Natural killer cell treated with Interleukin-12 subunit alpha and Interleukin-12 subunit beta and Interleukin-15 and Interleukin-18, amount 100 ng/mL, for 72 hours (primary cell): Measurements from ENCODE around the gene IVD. TPM values are rescaled to one million over a fixed set of nuclear protein-coding genes. Genes with fewer than 3 reads are reported as not detected.

Experiments
- ATAC-seq, 2 donors: fragments of 150-1000 bp; cut with Tn5 transposase in 1 of 2; sonication (Bioruptor Pico), chemical (Tn5 transposase) in 1 of 2; 2 replicates each; pipeline ENCODE4 v1.10.0; 2021
- DNase-seq: peaks from one replicate; pipeline ENCODE4 v3.0.0; 2022; ENCODE audit warnings: low spot score
- H3K27ac Mint-ChIP-seq, 2 donors: 1 replicate in 1 of 2; 2 replicates in 1 of 2; pipeline ENCODE4 v1.8.0; 2022; ENCODE audit warnings: mixed read lengths in 2 of 2, mild to moderate bottlenecking in 1 of 2, moderate library complexity in 1 of 2
- H3K27me3 Mint-ChIP-seq, 2 donors: 1 replicate in 1 of 2; 2 replicates in 1 of 2; pipeline ENCODE4 v1.8.0; 2022; ENCODE audit warnings: mixed read lengths in 2 of 2
- H3K36me3 Mint-ChIP-seq: one replicate; pipeline ENCODE4 v1.8.0; 2022; ENCODE audit warnings: mixed read lengths
- H3K4me1 Mint-ChIP-seq, 2 donors: 1 replicate in 1 of 2; 2 replicates in 1 of 2; pipeline ENCODE4 v1.8.0; 2022; ENCODE audit warnings: low read depth in 2 of 2, mixed read lengths in 2 of 2, mild to moderate bottlenecking in 1 of 2
- H3K4me3 Mint-ChIP-seq: one replicate; pipeline ENCODE4 v1.8.0; 2022; ENCODE audit warnings: mixed read lengths
- H3K9me3 Mint-ChIP-seq: 2 replicates; pipeline ENCODE4 v1.8.0; 2022; ENCODE audit warnings: mixed read lengths
- total RNA-seq, 2 donors: library from RNA; stranded (reverse); gene quantifications; one replicate each; pipeline ENCODE4 v1.2.3, GENCODE V29; 2022

Gene IVD
- total RNA-seq, 2 donors from 2014 or later: 63.3 to 111 TPM

DNA sequence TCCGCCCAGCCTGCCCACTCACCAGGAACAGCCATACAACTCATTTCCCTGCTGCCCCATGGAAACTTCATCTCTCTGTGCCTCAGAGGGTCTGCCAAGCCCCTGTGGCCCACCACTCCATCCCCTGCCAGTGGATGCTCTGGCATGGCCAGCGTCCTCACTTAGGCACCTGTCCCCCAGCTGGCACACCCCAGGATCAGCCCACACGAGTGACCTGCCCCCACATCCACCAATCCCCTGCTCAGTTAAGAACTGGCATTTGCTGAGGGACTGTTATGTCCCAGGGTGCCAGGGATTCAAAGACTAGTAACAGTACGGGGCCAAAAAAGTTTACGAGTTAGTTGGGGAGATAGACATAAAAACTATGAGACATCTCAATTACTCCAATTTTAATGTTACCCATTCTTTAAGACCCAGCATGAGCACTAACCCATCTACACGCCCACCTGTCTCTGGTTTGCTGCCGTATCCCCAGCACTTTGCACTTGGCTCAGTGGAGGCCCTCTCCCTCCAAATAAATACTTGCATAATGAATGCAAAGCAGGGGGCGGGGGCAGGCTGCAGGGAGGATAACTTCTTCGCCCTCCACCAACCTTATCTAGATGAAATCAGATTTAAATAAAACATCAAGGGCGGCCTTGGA is 23.6 kb downstream of the IVD start:
- Mint-ChIP-seq H3K4me3 (no peak overlapping the region), H3K27ac (no peak overlapping the region), H3K36me3 (no peaks in the 10 kb centered on the region), H3K27me3 (no peaks in the 10 kb centered on the region), H3K4me1 (peaks cover 0 to 3% of the 10 kb centered on the region in 2 donors), H3K9me3 (no peaks in the 10 kb centered on the region)
- ATAC-seq (no peak), DNase-seq (no peak)

DNA sequence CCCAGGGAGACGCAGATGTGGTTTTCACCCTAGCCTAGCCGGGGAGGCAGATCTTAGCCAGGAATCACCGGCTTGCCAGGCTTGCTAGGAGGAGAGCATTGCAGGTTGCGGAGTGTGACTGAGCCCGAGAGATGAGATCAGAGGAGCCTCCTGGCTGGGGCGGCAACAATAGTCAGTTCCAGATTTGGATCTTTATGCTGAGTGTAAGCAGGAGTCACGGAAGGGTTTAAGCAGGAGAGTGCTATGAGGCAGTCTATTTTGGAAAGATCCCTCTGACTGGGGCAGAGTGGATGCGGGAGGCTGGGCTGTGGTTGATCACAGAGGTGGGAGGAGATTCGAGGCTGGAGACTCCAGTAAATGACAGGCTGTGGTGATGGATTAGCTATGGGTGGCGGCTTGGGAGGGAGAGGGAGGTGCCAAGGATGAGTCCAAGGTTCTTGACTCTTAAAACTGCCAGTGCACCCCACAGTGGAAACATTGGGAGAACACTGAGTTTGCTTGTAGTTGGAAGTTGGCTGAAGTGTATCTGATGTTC is 24.7 kb downstream of the IVD start:
- no peak for ATAC-seq
- Mint-ChIP-seq H3K36me3 (no peaks in the 10 kb centered on the region), H3K4me1 (peaks cover 0 to 6% of the 10 kb centered on the region in 2 donors)

DNA sequence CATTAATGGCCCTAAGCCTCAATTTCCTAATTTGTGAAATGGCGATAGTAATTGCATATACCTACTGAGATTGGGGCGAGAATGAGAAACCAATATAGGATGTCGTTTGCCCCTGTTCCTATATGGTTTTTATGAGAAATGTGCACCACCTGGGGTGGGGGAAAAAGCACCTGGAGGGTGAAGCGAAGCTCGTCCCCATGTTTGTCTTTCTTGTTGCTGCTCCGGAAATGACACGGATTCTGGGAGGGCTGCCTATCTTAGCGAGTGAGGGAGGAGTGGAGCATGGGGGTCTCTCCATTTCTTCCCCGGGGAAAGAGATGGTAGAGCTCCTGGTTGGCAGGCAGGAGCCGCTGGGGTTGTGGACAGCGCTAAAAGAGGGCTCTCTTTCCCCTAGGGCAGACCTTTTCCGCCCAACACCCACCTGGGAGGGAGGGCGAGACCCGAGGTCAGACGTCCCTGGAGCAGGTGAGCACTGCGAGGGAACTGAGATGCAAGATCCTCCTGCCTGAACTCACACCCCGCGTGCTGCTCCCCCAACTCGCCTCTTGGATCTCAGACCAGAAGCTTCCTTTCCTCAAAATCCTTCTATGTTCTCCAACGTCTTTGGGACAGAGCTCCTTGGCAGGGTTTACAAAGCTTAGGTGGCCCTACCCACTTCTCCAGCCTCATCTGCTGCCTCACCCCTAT is 29.6 kb downstream of the IVD start:
- ATAC-seq (no peak), DNase-seq (no peak)
- no peaks in the 10 kb centered on the region for H3K9me3 Mint-ChIP-seq
- H3K4me3 Mint-ChIP-seq: peak overlapping the region; percentile 38
- H3K27me3 Mint-ChIP-seq: peaks cover 7 to 24% of the 10 kb centered on the region in 2 donors
- H3K27ac Mint-ChIP-seq: no peak overlapping the region
- H3K4me1 Mint-ChIP-seq: peaks cover 9 to 24% of the 10 kb centered on the region in 2 donors
- H3K36me3 Mint-ChIP-seq: no peaks in the 10 kb centered on the region

More for the DNA sequence above, 24.7 kb downstream of the IVD start:
- H3K27me3 Mint-ChIP-seq: peaks cover 0 to under 1% of the 10 kb centered on the region in 2 donors
- no peak overlapping the region for H3K27ac Mint-ChIP-seq
- no peaks in the 10 kb centered on the region for H3K9me3 Mint-ChIP-seq
- DNase-seq: no peak
- no peak overlapping the region for H3K4me3 Mint-ChIP-seq

DNA sequence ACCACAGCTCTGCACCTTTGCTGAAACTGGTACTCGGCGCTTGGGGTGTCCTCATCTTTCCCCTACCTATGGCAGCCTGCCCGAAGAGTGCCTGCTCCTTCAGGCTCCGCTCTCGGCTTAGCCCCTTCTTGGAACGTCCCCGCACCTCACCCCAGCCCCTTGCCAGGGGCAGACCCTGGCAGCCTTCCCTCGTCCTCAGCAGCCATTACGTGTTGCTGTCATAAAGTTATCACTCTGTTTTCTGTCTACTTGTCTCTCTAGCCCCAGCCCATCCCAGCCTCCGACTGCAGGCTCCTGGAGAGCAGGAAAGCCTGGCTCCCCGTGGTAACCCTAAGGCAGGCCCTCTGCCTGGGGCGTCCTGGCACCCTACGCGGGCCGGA is 30.1 kb downstream of the IVD start:
- Mint-ChIP-seq H3K4me1 (peaks cover 11 to 25% of the 10 kb centered on the region in 2 donors), H3K27ac (no peak overlapping the region), H3K4me3 (peak overlapping the region; percentile 38), H3K27me3 (peaks cover 7 to 24% of the 10 kb centered on the region in 2 donors), H3K36me3 (no peaks in the 10 kb centered on the region), H3K9me3 (no peaks in the 10 kb centered on the region)
- DNase-seq: no peak
- ATAC-seq: no peak

DNA sequence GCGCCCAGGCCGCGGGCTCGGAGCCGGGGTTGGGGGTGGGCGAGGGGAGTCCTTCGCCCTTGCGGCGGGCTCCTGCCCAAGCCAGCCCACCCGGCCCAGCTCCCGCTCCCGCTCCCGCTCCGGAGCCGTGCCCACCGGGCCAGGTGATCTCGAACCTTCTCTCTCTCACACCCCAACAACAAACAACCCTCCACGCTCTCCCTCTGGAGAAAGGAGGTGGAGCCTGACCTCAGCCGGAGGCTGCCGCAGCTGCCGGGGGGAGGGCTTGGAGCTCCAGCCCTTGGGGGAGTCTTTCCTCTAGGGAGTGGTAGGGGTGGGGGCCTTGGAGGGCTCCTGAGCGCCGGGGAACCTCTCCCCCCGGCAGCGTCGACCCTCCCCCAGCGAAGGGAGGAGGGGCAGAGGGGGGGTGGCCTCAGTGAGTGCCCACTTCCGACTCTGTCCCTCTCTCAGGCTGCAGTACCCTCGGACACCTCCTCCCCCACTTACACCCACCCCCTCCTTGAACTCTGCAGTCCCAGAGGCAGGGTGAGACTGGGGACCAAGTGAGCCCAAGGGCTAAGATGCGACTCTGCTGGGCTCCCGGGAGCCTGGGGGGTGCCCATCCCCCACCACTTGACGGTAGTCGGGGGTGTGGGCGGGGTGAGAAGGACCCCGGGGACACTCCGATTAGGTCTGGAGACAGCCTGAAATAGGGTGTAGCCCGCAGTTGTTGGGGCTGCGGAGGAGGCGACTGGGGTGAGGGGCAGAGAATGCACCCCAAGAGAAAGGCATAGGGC is 30.7 kb downstream of the IVD start:
- H3K27ac Mint-ChIP-seq: no peak overlapping the region
- H3K9me3 Mint-ChIP-seq: no peaks in the 10 kb centered on the region
- DNase-seq (no peak), ATAC-seq (no peak)
- no peaks in the 10 kb centered on the region for H3K36me3 Mint-ChIP-seq
- peak overlapping the region; percentile 54 for H3K4me3 Mint-ChIP-seq
- peaks cover 7 to 24% of the 10 kb centered on the region in 2 donors for H3K27me3 Mint-ChIP-seq
- peaks cover 11 to 25% of the 10 kb centered on the region in 2 donors for H3K4me1 Mint-ChIP-seq

DNA sequence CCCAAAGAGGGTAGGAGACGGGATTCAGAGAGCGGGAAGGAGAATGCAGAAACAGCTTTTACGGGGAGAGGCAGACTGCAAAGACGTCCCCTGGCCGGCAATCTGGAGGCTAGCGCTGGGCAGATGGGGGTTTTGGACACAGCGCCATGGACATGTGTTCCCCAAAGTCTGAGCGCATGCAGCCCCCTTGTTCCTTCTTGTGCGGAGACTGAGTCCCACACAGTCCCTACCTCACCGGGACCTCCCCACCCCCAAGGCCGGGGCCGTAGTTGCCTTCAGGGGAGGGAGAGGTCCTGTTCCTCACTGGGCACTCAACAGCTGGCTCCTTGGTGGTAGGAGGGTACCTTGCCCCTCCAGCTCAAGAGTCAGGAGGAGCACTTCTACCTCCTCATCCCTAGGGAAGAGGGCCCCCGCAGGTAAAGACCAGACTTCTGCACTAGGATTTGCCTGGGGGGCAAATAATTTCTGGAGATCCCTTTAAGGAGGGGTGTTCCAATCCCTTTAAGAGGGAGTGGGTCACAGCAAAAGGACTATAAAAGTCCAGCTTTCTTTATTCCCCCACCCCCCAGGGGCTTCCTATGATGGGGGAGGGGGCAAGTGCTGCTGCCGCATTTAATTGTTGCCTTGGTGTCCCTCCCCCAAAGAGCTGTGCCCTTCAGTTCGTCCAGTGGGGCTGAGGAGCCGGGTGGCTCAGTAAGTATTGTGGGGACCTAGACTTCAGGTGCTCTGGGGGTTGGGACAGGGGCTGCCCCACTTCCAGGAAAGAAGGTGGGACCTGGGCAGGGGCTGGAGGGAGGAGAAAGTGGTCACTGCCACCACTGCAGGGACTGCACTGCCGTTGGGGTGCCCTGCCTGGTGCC is 31.5 kb downstream of the IVD start:
- ATAC-seq (no peak), DNase-seq (no peak)
- Mint-ChIP-seq H3K4me1 (peaks cover 11 to 25% of the 10 kb centered on the region in 2 donors), H3K36me3 (no peaks in the 10 kb centered on the region), H3K27me3 (peaks cover 7 to 24% of the 10 kb centered on the region in 2 donors), H3K9me3 (no peaks in the 10 kb centered on the region), H3K4me3 (peak overlapping the region; percentile 54), H3K27ac (no peak overlapping the region)

DNA sequence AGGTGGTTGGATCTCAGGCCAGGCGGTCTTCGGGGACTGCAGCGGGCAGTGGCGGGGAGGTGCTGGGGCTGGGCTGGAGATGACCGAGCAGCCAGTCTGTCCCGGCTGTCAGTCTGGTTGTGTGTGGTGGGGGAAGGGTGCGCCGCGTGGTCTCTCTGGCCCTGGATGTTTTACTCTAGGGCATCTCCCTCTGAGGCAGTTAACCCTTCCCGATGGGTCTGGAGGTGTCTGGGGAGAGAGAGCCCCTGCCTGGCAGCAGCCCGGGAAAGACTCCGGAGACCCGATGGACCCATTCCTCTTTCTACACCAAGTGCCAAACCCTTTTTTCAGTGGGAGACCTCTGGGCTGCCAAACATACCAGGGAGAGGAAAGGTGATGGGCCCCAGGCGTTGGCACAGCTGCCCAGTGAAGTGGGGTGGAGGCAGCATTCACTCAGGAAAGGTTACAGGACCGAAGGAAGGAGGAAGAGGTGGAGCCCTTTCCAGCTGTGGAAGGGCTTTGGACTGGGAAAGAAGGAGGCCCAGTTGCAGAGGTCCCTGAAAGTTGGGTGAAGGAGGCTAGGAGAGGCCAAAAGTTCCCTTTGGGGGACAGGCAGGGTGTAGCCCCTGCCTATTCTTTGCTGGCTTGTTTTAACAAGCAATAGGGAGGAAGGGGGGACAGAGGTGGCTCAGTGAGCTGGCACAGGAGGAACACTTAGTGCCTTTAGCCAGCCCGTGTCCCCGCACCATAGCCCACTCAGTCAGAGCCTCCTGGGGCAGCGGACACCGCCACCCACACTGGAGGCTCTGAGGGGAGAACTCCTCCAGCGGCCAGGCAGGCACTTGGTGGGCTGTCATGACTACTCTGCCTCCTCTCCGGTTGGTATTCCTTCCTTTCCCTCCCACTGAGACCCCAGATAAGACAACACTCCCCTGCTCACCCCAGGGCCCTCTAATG is 32.4 kb downstream of the IVD start:
- no peak for ATAC-seq
- Mint-ChIP-seq H3K4me1 (peaks cover 18 to 26% of the 10 kb centered on the region in 2 donors), H3K36me3 (no peaks in the 10 kb centered on the region), H3K4me3 (peak overlapping the region; percentile 10), H3K27ac (no peak overlapping the region), H3K9me3 (no peaks in the 10 kb centered on the region), H3K27me3 (peaks cover 7 to 24% of the 10 kb centered on the region in 2 donors)
- DNase-seq: no peak

DNA sequence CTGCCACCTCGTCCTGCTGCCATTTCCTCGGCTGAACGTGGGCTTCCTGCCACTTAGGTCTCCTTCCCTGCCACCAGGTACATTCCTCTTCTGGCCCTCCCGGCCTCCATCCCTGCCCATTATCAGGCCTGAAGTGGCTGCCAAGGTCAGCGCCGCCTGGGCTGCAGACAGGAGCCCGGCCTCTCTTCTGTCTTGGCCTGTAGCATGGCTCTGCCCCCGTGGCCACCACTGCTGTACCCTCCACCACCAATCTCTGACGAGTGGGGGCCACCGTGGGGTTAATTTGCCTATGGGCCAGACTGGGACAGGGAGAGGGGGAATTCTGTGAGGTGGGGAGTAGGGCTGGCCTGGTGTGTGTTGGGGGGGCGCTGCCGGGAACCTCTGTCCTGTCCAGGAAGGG is 33.1 kb downstream of the IVD start:
- H3K27me3 Mint-ChIP-seq: peaks cover 7 to 24% of the 10 kb centered on the region in 2 donors
- H3K4me1 Mint-ChIP-seq: peaks cover 25 to 33% of the 10 kb centered on the region in 2 donors
- DNase-seq: no peak
- H3K4me3 Mint-ChIP-seq: no peak overlapping the region
- no peak overlapping the region for H3K27ac Mint-ChIP-seq
- no peaks in the 10 kb centered on the region for H3K9me3 Mint-ChIP-seq
- H3K36me3 Mint-ChIP-seq: no peaks in the 10 kb centered on the region
- ATAC-seq: no peak

DNA sequence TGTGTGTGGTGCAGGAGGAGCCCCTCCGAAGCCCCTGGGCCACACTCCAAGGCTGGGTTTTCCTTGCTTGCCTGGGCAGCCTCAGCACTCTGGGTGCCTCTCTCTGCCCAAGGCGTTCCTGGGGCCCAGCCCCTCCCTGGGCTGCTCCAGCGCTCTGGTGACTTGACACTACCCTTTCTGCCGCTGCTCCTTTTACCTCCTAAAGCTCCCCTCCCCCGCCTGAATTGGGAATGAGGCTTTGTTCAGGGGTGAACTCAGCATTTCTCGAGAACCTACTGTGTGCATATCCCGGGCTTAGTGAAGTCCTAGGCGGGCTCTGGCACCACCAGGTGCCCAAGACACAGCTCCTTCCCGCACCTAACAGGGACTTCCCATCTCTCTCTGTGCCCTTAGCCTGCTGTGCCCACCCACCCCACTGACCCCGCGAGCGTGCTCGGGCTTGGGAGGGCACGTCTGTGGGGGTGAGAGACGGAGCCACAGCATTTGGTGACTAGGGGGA is 33.9 kb downstream of the IVD start:
- peaks cover 7 to 24% of the 10 kb centered on the region in 2 donors for H3K27me3 Mint-ChIP-seq
- H3K4me1 Mint-ChIP-seq: peaks cover 33 to 38% of the 10 kb centered on the region in 2 donors
- H3K36me3 Mint-ChIP-seq: no peaks in the 10 kb centered on the region
- peak overlapping the region; percentile 71 to 86 for H3K27ac Mint-ChIP-seq
- DNase-seq (no peak), ATAC-seq (no peak)
- no peaks in the 10 kb centered on the region for H3K9me3 Mint-ChIP-seq
- peak overlapping the region; percentile 95 for H3K4me3 Mint-ChIP-seq

DNA sequence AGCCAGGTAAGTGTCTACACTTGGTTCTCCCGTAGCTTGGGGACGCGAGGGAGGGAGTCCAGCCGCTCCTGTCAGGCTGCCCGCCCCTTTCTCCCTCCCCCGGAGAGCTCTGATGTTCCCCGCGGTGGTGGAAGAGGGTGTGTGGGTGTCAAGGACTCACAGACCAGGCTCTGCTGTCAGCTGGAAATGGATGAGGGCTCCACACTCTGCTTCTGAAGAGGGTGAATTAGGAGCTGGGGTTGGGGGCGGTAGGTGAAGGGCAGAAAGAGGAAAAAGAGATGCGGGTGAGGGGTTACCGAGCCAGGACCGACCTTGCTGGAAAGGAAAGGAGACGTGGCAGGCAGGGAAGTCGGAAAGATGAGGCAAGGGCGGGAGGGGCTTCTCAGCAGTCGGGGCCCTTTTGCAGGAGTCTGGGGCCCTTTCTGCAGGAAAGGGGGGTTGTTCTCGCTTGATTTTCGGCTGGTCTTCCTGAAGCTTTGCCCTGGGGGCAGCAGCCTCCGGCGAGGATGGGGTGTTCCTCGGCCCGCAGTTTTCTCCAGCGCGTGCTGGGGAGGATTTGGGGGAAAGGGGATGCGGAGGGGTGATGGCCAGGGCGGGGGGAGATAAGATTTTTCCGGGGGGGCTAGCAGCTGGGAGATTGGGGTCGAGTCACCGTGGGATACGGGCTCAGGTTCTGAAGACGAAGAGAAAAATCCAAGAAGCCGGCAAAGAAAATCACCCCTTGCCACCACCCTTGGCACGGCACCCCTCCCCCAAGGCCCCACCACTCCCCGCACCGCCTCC is 34.6 kb downstream of the IVD start:
- Mint-ChIP-seq H3K4me1 (peaks cover 40 to 44% of the 10 kb centered on the region in 2 donors), H3K36me3 (no peaks in the 10 kb centered on the region), H3K27ac (peak overlapping the region; percentile 71 to 86), H3K4me3 (peak overlapping the region; percentile 95), H3K27me3 (peaks cover 7 to 24% of the 10 kb centered on the region in 2 donors), H3K9me3 (no peaks in the 10 kb centered on the region)
- ATAC-seq (no peak), DNase-seq (no peak)

DNA sequence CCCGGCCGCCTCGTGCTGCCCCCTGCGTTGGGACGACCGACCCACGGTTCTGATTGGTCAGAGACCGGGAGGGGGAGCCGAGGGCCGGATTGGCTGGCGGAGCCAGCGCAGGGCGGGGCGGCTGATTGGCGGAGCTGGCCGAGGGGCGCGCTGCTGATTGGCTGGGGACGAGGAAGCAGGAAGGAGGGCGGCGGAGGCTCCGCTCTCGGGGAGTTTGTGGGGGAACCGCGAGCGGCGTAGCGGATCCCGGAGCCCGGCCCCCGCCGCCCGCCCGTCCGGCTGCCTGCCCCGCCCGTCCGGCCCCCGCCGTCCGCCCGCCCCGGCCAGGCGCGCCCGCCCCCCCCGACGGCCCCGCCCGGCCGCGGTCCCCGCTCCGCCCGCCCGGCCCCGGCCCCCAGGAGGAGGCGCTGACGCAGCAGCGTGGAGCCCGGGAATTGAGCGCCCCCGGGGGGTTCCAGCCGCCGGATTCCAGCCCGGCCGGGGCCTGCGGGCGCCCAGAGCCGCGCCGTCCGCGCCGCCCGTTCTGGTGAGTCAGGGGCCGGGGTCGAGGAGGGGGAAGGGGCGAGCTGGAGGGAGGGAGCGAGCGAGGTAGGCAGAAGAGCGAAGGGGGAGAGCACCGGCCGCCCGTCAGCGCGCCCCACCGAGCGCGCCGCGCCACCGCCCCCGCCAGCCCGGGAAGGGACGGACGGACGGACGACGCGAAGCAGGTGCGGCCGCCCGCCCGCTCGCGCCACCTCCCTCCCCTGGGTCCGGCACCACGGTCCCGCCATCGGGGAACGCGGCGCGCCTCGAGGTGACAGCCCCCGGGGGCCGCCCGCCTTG is 35.4 kb downstream of the IVD start, which contains the start of gene BAHD1:
BAHD1 (plus strand) TSS at position 211 of the 822 bp plus-strand sequence. CDS start 17,512 bp downstream, outside the sequence.
- H3K4me3 Mint-ChIP-seq: peak within 1 kb of the TSS; percentile 95
- H3K27me3 Mint-ChIP-seq: peaks cover under 1 to 20% of the 10 kb centered on the region in 2 donors
- ATAC-seq (peak; percentile 95 to 96), DNase-seq (peak; percentile 98)
- H3K36me3 Mint-ChIP-seq: no peaks in the 10 kb centered on the region
- H3K27ac Mint-ChIP-seq: peak within 1 kb of the TSS; percentile 71 to 86
- no peaks in the 10 kb centered on the region for H3K9me3 Mint-ChIP-seq
- H3K4me1 Mint-ChIP-seq: peaks cover 42 to 47% of the 10 kb centered on the region in 2 donors
